HG03097 (cell line): ENCODE data around the gene GNAS-AS1.

ENCODE experiments used
- ATAC-seq: cut with Tn5 transposase; IDR thresholded peaks from one replicate; pipeline ENCODE4 v1.9.1; 2021; ENCODE audit not compliant: unreplicated experiment, low FRiP score

The GNAS-AS1 gene

DNA sequence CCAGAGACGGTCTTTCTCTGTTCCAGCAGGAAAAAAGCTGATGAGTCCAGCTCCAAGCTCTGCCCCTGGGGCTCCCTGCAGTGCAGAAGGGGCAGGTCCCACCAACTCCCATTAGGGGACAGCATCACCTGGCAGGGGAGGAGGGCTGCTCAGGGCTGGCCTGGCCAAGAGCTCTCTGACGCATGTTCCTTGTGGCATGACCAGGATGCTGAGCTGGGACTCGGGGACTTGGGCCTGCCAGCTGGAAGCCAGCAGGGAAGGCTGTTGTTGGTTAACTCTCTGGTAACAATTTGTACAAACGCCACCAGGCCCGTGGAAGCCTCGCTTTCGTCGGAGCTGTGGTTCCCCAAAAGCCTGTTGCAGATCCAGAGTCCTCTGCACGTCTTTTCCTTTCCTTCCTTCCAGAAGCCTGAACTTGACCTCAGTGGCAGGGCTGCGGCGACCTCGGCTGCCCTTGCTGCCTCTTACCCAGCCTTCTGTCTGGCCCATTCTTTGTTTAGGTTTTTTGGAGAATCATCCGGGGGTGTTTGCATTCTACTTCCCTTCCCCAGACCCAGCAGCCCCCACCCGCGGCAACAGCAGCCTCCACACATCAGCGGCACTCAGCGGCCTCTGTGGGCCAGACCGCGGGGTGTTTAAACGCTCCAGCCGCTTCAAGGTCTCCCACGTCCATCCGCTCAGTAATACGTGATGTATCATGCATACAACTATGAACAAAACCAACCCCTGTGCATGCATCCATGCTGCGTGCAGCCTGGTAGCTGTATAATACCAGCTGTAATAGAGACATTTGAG is 63.3 kb downstream of the GNAS-AS1 start:
- ATAC-seq = no peak

DNA sequence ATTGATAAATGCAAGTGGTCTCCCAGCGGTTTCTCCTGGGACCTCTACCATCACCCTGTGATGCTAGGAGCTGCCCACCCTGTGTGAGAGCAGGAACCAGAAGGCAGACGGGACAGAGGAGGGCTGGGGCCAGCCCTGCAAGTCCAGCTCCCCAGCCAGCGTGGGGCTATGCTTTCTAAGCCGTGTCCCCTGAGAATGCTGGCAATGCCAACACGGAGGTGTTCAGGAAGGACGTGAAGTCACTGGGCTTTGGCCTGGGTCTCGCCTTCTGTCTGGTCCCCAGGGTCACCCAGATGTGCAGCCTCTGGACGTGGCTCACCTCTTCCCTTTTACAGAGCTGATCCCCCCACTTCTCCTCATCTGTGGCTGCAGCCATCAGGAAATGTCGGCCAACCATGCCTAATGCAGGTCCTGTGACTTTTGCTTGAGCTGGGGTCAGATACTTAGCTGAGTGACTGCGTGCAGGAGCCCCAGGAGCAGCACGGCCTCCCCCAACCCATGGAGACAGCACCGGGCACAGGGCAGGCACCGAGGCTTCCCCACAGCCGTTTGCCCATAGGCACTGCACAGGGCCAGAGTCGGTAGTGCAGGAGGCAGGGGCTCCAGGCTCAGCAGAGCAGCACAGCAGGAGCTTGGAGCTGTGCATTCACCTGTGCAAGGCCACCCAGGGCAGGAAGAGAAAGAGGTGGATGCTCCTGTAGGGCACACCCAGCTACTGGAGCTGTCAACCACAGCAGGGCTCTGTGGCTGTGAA is 66.2 kb downstream of the GNAS-AS1 start:
- no peak for ATAC-seq

DNA sequence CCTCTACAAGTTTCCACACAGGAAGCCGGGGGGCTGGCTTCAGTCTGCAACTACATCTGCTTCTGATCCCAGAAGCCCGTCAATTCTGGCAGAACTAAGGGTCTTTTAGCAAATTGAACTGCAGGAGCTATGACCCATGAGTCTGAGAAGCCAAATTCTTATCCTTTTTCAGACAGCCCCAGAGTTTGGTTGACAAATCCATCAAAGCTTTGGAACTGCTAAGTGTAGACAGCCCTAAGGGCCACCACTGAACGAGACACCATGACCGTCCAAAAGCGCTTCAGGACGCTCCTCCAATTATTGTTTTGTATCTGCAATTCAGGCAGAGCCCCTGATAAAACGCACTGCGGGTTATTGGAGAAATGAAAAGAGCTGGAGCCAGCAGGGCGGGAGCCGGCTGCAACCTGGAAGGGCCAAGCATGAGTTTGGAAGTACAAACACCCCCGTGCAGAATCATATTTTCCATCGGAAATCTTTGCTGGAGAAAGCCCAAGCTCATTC is 67.1 kb downstream of the GNAS-AS1 start:
- ATAC-seq = no peak

DNA sequence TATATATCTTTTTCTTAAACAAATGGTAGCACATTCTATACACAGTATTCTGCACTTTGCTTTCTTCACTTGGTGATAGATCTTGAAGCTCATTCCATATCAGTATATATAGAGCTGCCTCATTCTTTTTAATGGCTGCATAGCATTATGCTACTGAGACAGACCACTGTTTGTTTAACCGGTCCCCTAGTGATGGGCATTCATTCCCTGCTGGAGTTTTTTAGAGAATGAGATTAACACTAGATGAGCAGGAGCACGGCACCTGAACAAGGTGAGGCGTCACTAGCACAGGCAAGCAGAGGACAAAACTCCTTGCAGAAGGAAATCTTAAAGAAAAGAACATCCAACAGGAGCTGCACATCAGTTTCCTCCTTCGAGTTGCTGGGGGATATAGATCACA is 69.6 kb downstream of the GNAS-AS1 start:
- no peak for ATAC-seq

DNA sequence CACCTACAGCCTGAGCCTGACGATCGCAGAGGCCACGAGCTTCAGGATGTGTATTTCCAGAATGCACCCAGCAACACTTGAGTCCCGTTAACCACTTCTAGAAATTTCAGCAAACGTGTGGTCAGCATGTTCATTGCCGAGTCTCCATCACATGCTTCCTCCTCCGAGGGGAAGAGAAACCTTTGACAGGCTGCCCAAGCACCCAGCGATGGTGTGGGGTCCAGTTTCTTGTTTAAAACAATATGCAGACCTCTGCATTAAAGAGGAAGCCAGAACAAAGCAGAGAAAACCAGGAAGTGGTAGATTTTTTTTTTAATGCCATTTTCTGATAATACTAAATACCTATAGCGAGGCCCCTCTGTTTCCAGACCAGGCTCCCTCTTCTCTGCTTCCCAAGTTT is 71.9 kb downstream of the GNAS-AS1 start:
- ATAC-seq = no peak

DNA sequence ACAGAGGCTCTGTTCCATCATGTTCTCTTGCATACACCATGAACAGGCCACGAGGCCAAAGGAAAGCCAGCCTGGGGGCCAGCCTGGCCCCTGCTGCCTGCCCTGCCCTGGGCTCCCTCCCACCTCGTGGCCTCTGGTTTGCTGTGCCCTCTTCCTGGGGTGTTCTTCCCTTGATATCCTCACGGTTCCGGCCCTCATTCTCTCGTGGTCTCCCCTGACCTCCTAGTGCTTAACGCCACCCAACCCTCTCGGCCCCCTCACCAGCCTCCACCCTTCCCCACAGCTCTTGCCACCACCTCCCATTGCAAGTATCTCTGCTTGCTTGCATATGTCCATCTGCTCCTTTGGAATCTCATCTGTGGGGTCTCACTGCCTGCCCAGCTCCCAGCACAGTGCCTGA is 73.0 kb downstream of the GNAS-AS1 start:
- ATAC-seq = no peak

DNA sequence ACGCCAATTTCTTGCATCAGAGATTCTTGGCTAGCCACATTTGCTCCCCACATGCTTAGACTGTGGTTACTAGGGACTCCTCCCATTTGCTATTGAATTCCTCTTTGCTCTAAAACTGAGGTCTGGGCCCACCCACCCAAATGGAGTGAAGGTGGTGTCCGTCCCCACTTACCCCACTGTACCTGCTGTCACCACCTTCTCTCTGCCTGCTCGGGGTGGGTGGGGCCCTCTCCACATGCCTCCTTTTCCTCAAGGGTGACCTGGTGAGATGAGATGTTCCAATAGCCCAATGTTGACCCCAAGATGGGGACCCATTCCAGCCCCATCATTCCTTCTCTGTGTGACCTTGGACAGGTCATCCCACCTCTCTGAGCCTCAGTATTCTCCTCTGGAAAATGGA is 74.6 kb downstream of the GNAS-AS1 start:
- no peak for ATAC-seq

DNA sequence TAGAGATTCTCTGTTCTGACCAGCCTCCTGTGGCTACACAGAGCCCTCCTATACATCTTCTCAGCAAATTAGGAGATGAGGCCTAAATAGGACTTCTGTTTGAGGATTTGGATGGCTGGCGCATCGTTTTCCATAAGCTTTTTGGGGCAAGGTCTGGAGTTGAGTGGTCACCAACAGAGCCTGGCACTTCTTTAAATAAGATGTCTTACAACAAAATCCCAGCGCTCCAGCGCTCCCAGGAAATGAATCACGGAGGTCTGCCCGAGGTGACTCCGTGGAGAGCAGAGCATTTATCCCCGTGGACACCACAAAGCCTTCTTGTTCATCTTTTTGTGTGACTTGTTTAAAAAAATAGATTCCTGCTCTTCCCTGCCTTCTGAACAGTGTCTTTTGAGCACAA is 75.3 kb downstream of the GNAS-AS1 start:
- no peak for ATAC-seq

DNA sequence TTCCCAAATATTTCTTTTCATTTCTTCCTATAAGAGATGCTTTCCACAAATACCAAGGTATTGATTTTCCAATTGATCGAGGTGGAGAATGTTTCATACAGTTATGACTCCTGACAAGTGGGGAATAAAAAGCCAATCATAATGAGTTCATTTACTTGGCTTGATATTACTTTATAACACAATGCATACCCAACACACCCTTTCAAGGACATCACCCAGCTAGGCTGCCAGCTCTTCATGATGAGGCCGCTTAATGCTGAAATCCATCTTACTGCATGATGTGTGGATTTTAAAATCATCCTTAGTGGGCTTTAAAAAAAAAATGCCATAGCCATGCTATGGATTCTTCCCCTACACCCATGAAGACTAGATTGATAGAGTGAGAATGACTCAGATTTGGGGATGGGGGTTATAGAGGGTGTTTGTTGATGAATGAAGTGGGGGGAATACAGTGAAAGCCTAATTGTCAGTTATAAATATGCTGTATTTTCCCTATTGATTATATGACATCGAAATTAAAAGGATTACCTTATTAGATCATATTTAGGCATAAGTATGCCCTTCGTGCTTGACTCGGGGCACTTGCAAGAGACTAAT is 75.9 kb downstream of the GNAS-AS1 start:
- ATAC-seq = no peak

DNA sequence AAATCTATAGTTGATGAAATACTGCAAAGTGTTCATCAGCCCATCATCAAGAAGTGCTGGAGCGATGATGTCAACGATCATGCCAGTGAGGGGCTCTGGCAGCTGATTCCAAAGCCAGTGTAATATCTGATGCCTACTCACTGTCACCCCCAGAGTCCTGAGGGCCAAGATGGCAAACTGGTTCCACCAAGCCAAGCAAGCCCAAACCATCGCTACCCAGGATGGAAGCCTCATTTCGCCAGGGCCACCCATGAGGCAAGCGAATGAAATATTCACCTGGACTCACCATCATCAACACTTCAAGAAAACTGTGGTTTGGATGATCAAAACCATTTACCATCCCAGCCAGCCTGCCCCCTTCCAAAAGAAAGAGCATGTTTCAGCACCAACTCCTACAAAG is 76.5 kb downstream of the GNAS-AS1 start:
- no peak for ATAC-seq

DNA sequence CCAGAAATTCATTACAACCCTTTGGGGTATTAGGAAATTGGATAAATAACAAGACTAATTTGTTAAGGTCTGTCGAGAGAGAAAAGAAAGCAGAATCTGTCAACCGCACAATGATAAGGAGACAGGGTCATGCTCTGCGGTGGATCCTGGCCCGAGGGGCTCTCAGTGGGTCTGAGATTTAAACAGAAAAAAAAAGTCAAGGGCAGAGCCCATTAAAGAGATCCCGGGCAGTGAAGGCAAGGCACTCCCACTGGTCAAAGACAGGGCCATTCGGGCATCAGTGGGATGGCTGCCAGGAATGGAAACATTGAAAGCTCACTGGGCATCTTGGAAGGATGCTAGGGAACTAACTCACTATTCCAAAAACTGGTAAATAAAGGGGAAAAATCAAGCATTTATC is 77.9 kb downstream of the GNAS-AS1 start:
- no peak for ATAC-seq
